Common myeloid progenitor, CD34-positive (primary cell): Measurements from ENCODE around the gene TRAIP.
"Not testable (repeated sequence)": the region's sequence is repeated elsewhere in the genome, so short reads cannot be mapped to it uniquely, and the experiment has no call there.

Experiments
- CTCF ChIA-PET: fragments of 350-600 bp; sonication (Branson Sonifier 250); formaldehyde crosslinking; loops from one replicate; lab custom pipeline; 2021; ENCODE audit warnings: antibody characterized with exemption; lab: Charles Lee
- POLR2A ChIA-PET: fragments of 350-600 bp; sonication (Branson Sonifier 250); formaldehyde crosslinking; loops from one replicate; lab custom pipeline; 2021; ENCODE audit warnings: antibody characterized with exemption; lab: Charles Lee
- DNase-seq, 3 donors: peaks; one replicate each; pipeline versions ENCODE4 v3.0.0 to v3.0.0-alpha.2; 2013
- H3K27ac ChIP-seq, 2 experiments: 1 replicate in 1 of 2; 2 replicates in 1 of 2; pipeline ENCODE4 v1.7.0; 2013; ENCODE audit warnings: inconsistent platforms in 2 of 2, low read length in 2 of 2, mild to moderate bottlenecking in 2 of 2, low read depth in 1 of 2, moderate library complexity in 1 of 2; ENCODE audit not compliant: severe bottlenecking in 2 of 2, insufficient read depth in 1 of 2, poor library complexity in 1 of 2
- H3K27me3 ChIP-seq, 5 experiments: replicated peaks in 2 of 5; 1 replicate in 3 of 5; 2 replicates in 2 of 5; pipeline versions ENCODE4 v1.6.1 to v1.7.0; 2013; ENCODE audit warnings: low read length in 4 of 5, mild to moderate bottlenecking in 2 of 5, moderate library complexity in 2 of 5, inconsistent platforms in 1 of 5; ENCODE audit not compliant: insufficient read depth in 5 of 5, control insufficient read depth in 4 of 5
- H3K36me3 ChIP-seq, 4 experiments: 1 replicate in 2 of 4; 2 replicates in 2 of 4; pipeline versions ENCODE4 v1.6.1 to v1.7.0; 2013; ENCODE audit warnings: low read length in 3 of 4, control low read depth in 1 of 4, mild to moderate bottlenecking in 1 of 4; ENCODE audit not compliant: control insufficient read depth in 4 of 4, insufficient read depth in 4 of 4
- H3K4me1 ChIP-seq, 4 experiments: 1 replicate in 3 of 4; 2 replicates in 1 of 4; pipeline versions ENCODE4 v1.6.1 to v1.7.1; 2013; ENCODE audit warnings: low read length in 3 of 4, mild to moderate bottlenecking in 3 of 4, control low read depth in 1 of 4, inconsistent platforms in 1 of 4, moderate library complexity in 1 of 4; ENCODE audit not compliant: control insufficient read depth in 4 of 4, insufficient read depth in 4 of 4; ENCODE audit errors: control extremely low read depth in 1 of 4
- H3K4me3 ChIP-seq, 7 experiments: 1 replicate in 4 of 7; 2 replicates in 3 of 7; pipeline versions ENCODE4 v1.5.1 to v1.7.0; 2013; ENCODE audit warnings: mild to moderate bottlenecking in 7 of 7, low read length in 6 of 7, moderate library complexity in 6 of 7, inconsistent platforms in 2 of 7, low read depth in 2 of 7, control low read depth in 1 of 7; ENCODE audit not compliant: insufficient read depth in 4 of 7, control insufficient read depth in 1 of 7; ENCODE audit errors: extremely low read depth in 1 of 7
- H3K9me3 ChIP-seq, 5 experiments: 1 replicate in 4 of 5; 2 replicates in 1 of 5; pipeline versions ENCODE4 v1.6.1 to v1.7.1; 2013; ENCODE audit warnings: low read length in 4 of 5, mild to moderate bottlenecking in 2 of 5, inconsistent platforms in 1 of 5, low read depth in 1 of 5, moderate library complexity in 1 of 5; ENCODE audit not compliant: control insufficient read depth in 4 of 5, insufficient read depth in 2 of 5; ENCODE audit errors: control extremely low read depth in 1 of 5
- WGBS: methylation state at CpG from one replicate; pipeline ENCODE4 v1.1.5; 2013; ENCODE audit not compliant: insufficient coverage; 5-methylcytosine and 5-hydroxymethylcytosine counted together

Gene TRAIP

GRCh38 chr3:49831341-49831740, 25.0 kb downstream of the TRAIP start:
- no peaks in the 10 kb centered on the region for H3K27me3 ChIP-seq
- peaks cover 0 to 58% (median 9%) of the 10 kb centered on the region in 4 experiments for H3K36me3 ChIP-seq
- peak in 2 of 3 donors; percentile 63 to 67 for DNase-seq
- ChIA-PET CTCF (interaction anchor here (1.0 to 29.0 kb wide), 5 partner anchors 9 to 130 kb away, joined by 3 to 807 read pairs (median 6); partner anchors contain the start of genes CDHR4, INKA1, MON1A and UBA7), POLR2A (no interaction called here)
- no peak overlapping the region for H3K4me3 ChIP-seq
- peaks cover 0 to 33% (median 24%) of the 10 kb centered on the region in 4 experiments for H3K4me1 ChIP-seq
- no peak overlapping the region for H3K27ac ChIP-seq
- WGBS = no CpG with 5 or more reads among the region's 3 CpGs
- H3K9me3 ChIP-seq = no peaks in the 10 kb centered on the region

- no peak for DNase-seq
- ChIA-PET CTCF (interaction anchor here (6.1 to 29.0 kb wide), 2 partner anchors 14 to 17 kb away, joined by 47 to 807 read pairs; partner anchors contain the start of genes CDHR4, INKA1 and UBA7), POLR2A (no interaction called here)
- H3K36me3 ChIP-seq = peaks cover 0 to 29% (median 9%) of the 10 kb centered on the region in 4 experiments
- no peaks in the 10 kb centered on the region for H3K27me3 ChIP-seq
- H3K9me3 ChIP-seq = no peaks in the 10 kb centered on the region
- H3K4me1 ChIP-seq = peaks cover 0 to 18% (median 11%) of the 10 kb centered on the region in 4 experiments
- no peak overlapping the region for H3K27ac ChIP-seq
- no peak overlapping the region for H3K4me3 ChIP-seq
- 100% methylated on average over 3 of the region's 6 CpGs for WGBS
Observed at GRCh38 chr3:49826016-49826415, 30.3 kb downstream of the TRAIP start.

- CTCF ChIA-PET = interaction anchor here (29.0 to 31.1 kb wide), 2 partner anchors 13 to 14 kb away, joined by 807 read pairs; partner anchors contain the start of genes CDHR4, INKA1 and UBA7
- DNase-seq, H3K9me3 ChIP-seq, H3K4me1 ChIP-seq, H3K27me3 ChIP-seq, H3K4me3 ChIP-seq, H3K36me3 ChIP-seq, POLR2A ChIA-PET, H3K27ac ChIP-seq: not testable (repeated sequence)
- WGBS = 100% methylated on average over 1 of the region's 3 CpGs
Observed at GRCh38 chr3:49823131-49823530, 33.2 kb downstream of the TRAIP start.

- 4% methylated on average over 6 of the region's 9 CpGs for WGBS
- Histone ChIP-seq H3K9me3 (no peaks in the 10 kb centered on the region), H3K27me3 (no peaks in the 10 kb centered on the region), H3K4me3 (peak within 1 kb of the TSS; percentile 34 to 87 (median 74)), H3K4me1 (peaks cover 8 to 71% (median 60%) of the 10 kb centered on the region in 4 experiments), H3K36me3 (peaks cover 0 to 44% (median 30%) of the 10 kb centered on the region in 4 experiments), H3K27ac (peak within 1 kb of the TSS; percentile 78 to 92)
- ChIA-PET CTCF (interaction anchor here (1.0 to 31.1 kb wide), 4 partner anchors 10 to 94 kb away, joined by 3 to 807 read pairs (median 18); partner anchors contain the start of genes AMIGO3 and INKA1), POLR2A (interaction anchor here (0.6 to 3.3 kb wide), 3 partner anchors 9 to 446 kb away, joined by 3 to 20 read pairs (median 3); partner anchors contain the start of gene INKA1)
- DNase-seq = peak in 2 of 3 donors; percentile 69 to 77
Observed at GRCh38 chr3:49813497-49814174, 42.7 kb downstream of the TRAIP start, which contains the start of gene UBA7. Gene UBA7, minus strand, starts transcription at chr3:49813953. Its CDS starts 166 bp downstream, at chr3:49813787.

- ChIA-PET CTCF (interaction anchor here (1.0 to 31.1 kb wide), 5 partner anchors 10 to 103 kb away, joined by 3 to 807 read pairs (median 3); partner anchors contain the start of genes AMIGO3 and INKA1), POLR2A (interaction anchor here (0.6 to 3.3 kb wide), 3 partner anchors 9 to 447 kb away, joined by 3 to 20 read pairs (median 3); partner anchors contain the start of gene INKA1)
- WGBS = 30% methylated on average over 8 of the region's 9 CpGs
- Histone ChIP-seq H3K4me3 (peak overlapping the region; percentile 34 to 87 (median 74)), H3K27me3 (no peaks in the 10 kb centered on the region), H3K9me3 (no peaks in the 10 kb centered on the region), H3K36me3 (peaks cover 0 to 50% (median 30%) of the 10 kb centered on the region in 4 experiments), H3K4me1 (peaks cover 10 to 77% (median 66%) of the 10 kb centered on the region in 4 experiments), H3K27ac (peak overlapping the region; percentile 78 to 92)
- DNase-seq = no peak
Observed at GRCh38 chr3:49812916-49813496, 43.4 kb downstream of the TRAIP start.

GRCh38 chr3:49807431-49808114, 48.8 kb downstream of the TRAIP start:
- no peaks in the 10 kb centered on the region for H3K9me3 ChIP-seq
- peak in 2 of 3 donors; percentile 55 to 65 for DNase-seq
- CTCF ChIA-PET = interaction anchor here (1.4 to 31.1 kb wide), 4 partner anchors 9 to 103 kb away, joined by 3 to 807 read pairs (median 19); no protein-coding TSS in a partner anchor
- POLR2A ChIA-PET = interaction anchor here (0.6 to 7.4 kb wide), 4 partner anchors 9 to 239 kb away, joined by 3 to 111 read pairs (median 4); no protein-coding TSS in a partner anchor
- peak overlapping the region; percentile 84 to 92 for H3K27ac ChIP-seq
- no peaks in the 10 kb centered on the region for H3K27me3 ChIP-seq
- H3K4me3 ChIP-seq = peak overlapping the region in 4 of 7 experiments; percentile 36 to 57 (median 50)
- H3K36me3 ChIP-seq = peaks cover 0 to 72% (median 35%) of the 10 kb centered on the region in 4 experiments
- H3K4me1 ChIP-seq = peaks cover 14 to 92% (median 90%) of the 10 kb centered on the region in 4 experiments
- 48% methylated on average over 12 of the region's 13 CpGs for WGBS
